Heart left ventricle (tissue), 16 donors: ENCODE data around the gene WFDC8. TPM values are rescaled to one million over a fixed set of nuclear protein-coding genes. Genes with fewer than 3 reads are reported as not detected.
"Not testable (repeated sequence)": the region's sequence is repeated elsewhere in the genome, so short reads cannot be mapped to it uniquely, and the experiment has no call there.

Experiments used
- ATAC-seq, 4 donors: fragments of 200-7000 bp; cut with Tn5 transposase; one replicate each; pipeline ENCODE4 v1.9.1; 2020 to 2022; ENCODE audit warnings: moderate library complexity in 4 of 4, mild to moderate bottlenecking in 3 of 4, moderate number of reproducible peaks in 1 of 4
- DNase-seq, 5 donors: peaks; one replicate each; pipeline ENCODE4 v3.0.0-alpha.2; 2020
- H3K27ac ChIP-seq, 12 donors: fragments of 200-600 bp; sonication (generic) in 4 of 12; one replicate each; pipeline versions ENCODE4 v1.5.0 to v1.8.0; 2016 to 2022; ENCODE audit warnings: mild to moderate bottlenecking in 2 of 12
- H3K27me3 ChIP-seq, 9 donors: fragments of 200-600 bp; sonication (generic) in 2 of 9; one replicate each; pipeline versions ENCODE4 v1.5.1 to v1.8.0; 2016 to 2022; ENCODE audit warnings: mild to moderate bottlenecking in 3 of 9
- H3K36me3 ChIP-seq, 9 donors: fragments of 200-600 bp; sonication (generic) in 2 of 9; one replicate each; pipeline versions ENCODE4 v1.5.0 to v1.8.0; 2018 to 2022; ENCODE audit warnings: mild to moderate bottlenecking in 2 of 9
- H3K4me1 ChIP-seq, 12 donors: fragments of 200-600 bp; sonication (generic) in 4 of 12; one replicate each; pipeline versions ENCODE4 v1.5.0 to v1.8.0; 2016 to 2022; ENCODE audit warnings: mild to moderate bottlenecking in 3 of 12
- H3K4me3 ChIP-seq, 12 donors: fragments of 200-600 bp; sonication (generic) in 4 of 12; one replicate each; pipeline versions ENCODE4 v1.5.0 to v1.8.0; 2017 to 2022; ENCODE audit warnings: mild to moderate bottlenecking in 9 of 12, moderate library complexity in 4 of 12
- H3K9me3 ChIP-seq, 12 donors: fragments of 200-600 bp; sonication (generic) in 4 of 12; one replicate each; pipeline versions ENCODE4 v1.5.0 to v1.8.0; 2016 to 2022; ENCODE audit warnings: mild to moderate bottlenecking in 1 of 12
- CTCF ChIP-seq, 12 donors: fragments of 200-600 bp; sonication (generic) in 4 of 12; IDR thresholded peaks; one replicate each; pipeline versions ENCODE4 v1.5.0 to v1.8.0; 2018 to 2022; ENCODE audit warnings: antibody characterized with exemption in 12 of 12, mild to moderate bottlenecking in 5 of 12
- POLR2A ChIP-seq, 2 donors: fragments of 450-650 bp; IDR thresholded peaks; one replicate each; pipeline ENCODE4 v1.6.1; 2017; ENCODE audit warnings: antibody characterized with exemption in 2 of 2, mild to moderate bottlenecking in 2 of 2, moderate library complexity in 2 of 2
- WGBS, 4 donors: extraction: QIAGEN DNeasy Blood & Tissue Kit in 2 of 4; methylation state at CpG; one replicate each; pipeline versions ENCODE4 v1.1.5 to v1.1.7; 2013 to 2018; 5-methylcytosine and 5-hydroxymethylcytosine counted together
- intact Hi-C, 10 donors: fragments of 100-400 bp; cut with DNase I; formaldehyde crosslinking; loops; one replicate each; pipeline versions ENCODE4 v1.11.1 to v1.14.2; 2022
- polyA plus RNA-seq, 2 donors: library from polyadenylated mRNA; stranded (reverse); fragments of 200-250 nt; gene quantifications; one replicate each; pipeline ENCODE4 v1.2.3, GENCODE V29; 2013
- total RNA-seq, 9 donors: library from RNA; depleted of rRNA in 2 of 9; stranded (reverse); fragments of >200 nt in 2 of 9; fragmentation: NEBNext Ultra II Directional in 3 of 9; extraction: Animal tissue kit (Norgen Biotek cat#: 25700) in 3 of 9; gene quantifications; one replicate each; pipeline versions ENCODE4 v1.1.0 to v1.2.4, GENCODE V29; 2016 to 2023
- donor health status: ischemic (EF 13 %, LVEDD 7.1; RV severe dilation, severe dysfunction).
- donor health status: healthy with polysubstance abuse.
- donor health status: DM: no; HTN: yes; CAD: no.
- donor health status: DM: no; HTN: no; CAD: no.
- donor health status: ischemic (EF 25% LVEDD 6.9; RV normal size, moderate dysfunction).
- donor health status: ischemic (EF 25% LVEDD 5.7; RV mildly dilated, moderate dysfunction).
- donor health status: healthy.
- donor health status: DM: yes; HTN: yes; CAD: no.
- donor health status: ischemic (EF 35%, LVEDD 5.7; RV mildly dilated, moderate dysfunction).
- donor health status: nonischemic (EF 11% LVEDD 7.7; RV severe dilation, severe dysfunction).
- donor health status: DM: yes; HTN: yes; CAD: no.
- donor health status: PGD.
- donor health status: ischemic (EF 29% LVEDD 5.4; RV normal size, mild dysfunction).
- donor health status: nonischemic (EF 23%, LVEDD 6.1; RV moderate dilation, normal function).

Gene WFDC8
- total and polyA plus RNA-seq, 11 donors = not detected

DNA sequence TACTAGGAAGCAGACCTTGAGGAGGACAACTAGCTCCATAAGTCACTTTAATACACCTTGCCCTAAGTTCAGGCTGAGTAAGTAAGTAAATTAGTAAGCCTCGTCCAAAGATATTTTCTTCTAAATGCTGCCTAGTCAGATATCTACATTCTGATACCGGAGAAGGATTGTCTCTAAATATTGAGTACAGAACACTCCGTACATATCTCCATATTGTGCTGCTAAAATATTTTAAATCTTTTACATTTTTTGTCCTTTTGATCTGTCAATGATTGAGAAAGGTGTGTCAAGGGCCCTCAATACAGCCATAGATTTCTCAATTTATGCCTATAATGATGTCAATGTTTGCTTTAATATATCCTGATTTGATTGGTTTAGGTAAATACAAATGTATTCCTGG lies 3.2 kb downstream of the WFDC8 start:
- Histone ChIP-seq H3K27me3 (peaks cover 0 to 11% (median 0%) of the 10 kb centered on the region in 9 donors), H3K27ac (no peak overlapping the region), H3K4me1 (no peaks in the 10 kb centered on the region), H3K4me3 (no peak overlapping the region), H3K9me3 (no peaks in the 10 kb centered on the region), H3K36me3 (no peaks in the 10 kb centered on the region)
- DNase-seq (no peak), ATAC-seq (no peak)
- TF ChIP-seq POLR2A (IDR thresholded peaks at IDR 0.05) (no peak), CTCF (IDR thresholded peaks at IDR 0.05) (no peak)
- intact Hi-C loops = no loop called here
- 76 to 85% (median 85%) methylated on average over 3 of the region's 3 CpGs for WGBS, 4 donors

DNA sequence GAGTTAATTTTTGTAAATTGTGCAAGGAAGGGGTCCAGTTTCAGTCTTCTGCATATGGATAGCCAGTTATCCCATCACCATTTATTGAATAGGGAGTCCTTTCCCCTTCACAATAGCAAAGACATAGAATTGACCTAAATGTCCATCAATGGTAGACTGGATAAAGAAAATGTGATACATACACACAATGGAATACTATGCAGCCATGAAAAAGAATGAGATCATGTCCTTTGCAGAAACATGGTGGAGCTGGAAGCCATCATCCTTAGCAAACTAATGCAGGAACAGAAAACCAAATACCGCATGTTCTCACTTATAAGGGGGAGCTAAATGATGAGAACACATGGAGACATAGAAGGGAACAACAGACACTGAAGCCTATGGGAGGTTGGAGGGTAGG lies 9.4 kb downstream of the WFDC8 start:
- DNase-seq, intact Hi-C loops, H3K36me3 ChIP-seq, H3K4me1 ChIP-seq, H3K4me3 ChIP-seq, H3K27me3 ChIP-seq, H3K27ac ChIP-seq, ATAC-seq, H3K9me3 ChIP-seq: not testable (repeated sequence)
- 76 to 90% (median 84%) methylated on average over 1 of the region's 1 CpG for WGBS, 4 donors

GRCh38 chr20:45564760-45565276 lies 14.3 kb downstream of the WFDC8 start:
- no peak for TF ChIP-seq POLR2A (IDR thresholded peaks at IDR 0.05)
- no peak for TF ChIP-seq CTCF (IDR thresholded peaks at IDR 0.05)
- no peak for DNase-seq
- no peak overlapping the region for H3K4me3 ChIP-seq
- no peak overlapping the region for H3K27ac ChIP-seq
- no peaks in the 10 kb centered on the region for H3K36me3 ChIP-seq
- peaks cover 0 to 23% (median 0%) of the 10 kb centered on the region in 9 donors for H3K27me3 ChIP-seq
- H3K4me1 ChIP-seq = no peaks in the 10 kb centered on the region
- intact Hi-C loops = no loop called here
- ATAC-seq = no peak
- WGBS, 4 donors = 76 to 88% (median 85%) methylated on average over 2 of the region's 2 CpGs
- peaks cover 0 to 4% (median 0%) of the 10 kb centered on the region in 12 donors for H3K9me3 ChIP-seq

DNA sequence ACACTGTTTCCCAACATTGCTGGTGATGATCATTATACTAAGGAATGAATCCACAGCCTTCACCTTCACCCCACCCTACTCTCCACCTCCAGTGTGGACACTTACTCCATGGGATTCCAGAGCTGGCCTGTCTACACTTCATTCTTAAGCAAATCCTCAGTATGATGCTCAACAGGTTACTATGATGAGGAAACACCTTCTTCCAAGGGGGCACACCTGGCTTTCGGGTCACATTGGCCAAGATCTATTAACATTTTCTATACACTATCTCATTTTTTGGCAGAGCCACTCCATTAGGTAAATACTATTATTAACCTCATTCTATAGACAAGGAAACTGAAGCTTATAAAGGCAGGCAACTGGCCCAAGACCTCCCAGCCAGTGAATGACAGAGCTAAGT lies 23.9 kb downstream of the WFDC8 start:
- no peak overlapping the region for H3K27ac ChIP-seq
- H3K9me3 ChIP-seq = peaks cover 0 to 3% (median 0%) of the 10 kb centered on the region in 12 donors
- H3K4me1 ChIP-seq = no peaks in the 10 kb centered on the region
- WGBS, 4 donors = 76 to 89% (median 82%) methylated on average over 1 of the region's 1 CpG
- DNase-seq (no peak), ATAC-seq (no peak)
- H3K4me3 ChIP-seq = no peak overlapping the region
- peaks cover 0 to 6% (median 2%) of the 10 kb centered on the region in 9 donors for H3K27me3 ChIP-seq
- intact Hi-C loops = no loop called here
- no peaks in the 10 kb centered on the region for H3K36me3 ChIP-seq
- no peak for TF ChIP-seq CTCF (IDR thresholded peaks at IDR 0.05)
- TF ChIP-seq POLR2A (IDR thresholded peaks at IDR 0.05) = no peak

GRCh38 chr20:45552456-45552855 lies 26.6 kb downstream of the WFDC8 start:
- peaks cover 0 to 8% (median 0%) of the 10 kb centered on the region in 9 donors for H3K27me3 ChIP-seq
- no peak overlapping the region for H3K27ac ChIP-seq
- DNase-seq (no peak), ATAC-seq (no peak)
- no peak overlapping the region for H3K4me3 ChIP-seq
- WGBS, 4 donors = 56 to 81% (median 71%) methylated on average over 2 of the region's 2 CpGs
- intact Hi-C loops = no loop called here
- peaks cover 0 to 3% (median 0%) of the 10 kb centered on the region in 12 donors for H3K9me3 ChIP-seq
- no peaks in the 10 kb centered on the region for H3K4me1 ChIP-seq
- no peaks in the 10 kb centered on the region for H3K36me3 ChIP-seq
- TF ChIP-seq CTCF (IDR thresholded peaks at IDR 0.05) (no peak), POLR2A (IDR thresholded peaks at IDR 0.05) (no peak)
